LNCAP (cell line): ENCODE measurements around the gene SEMA5B.

ENCODE experiments used
- TF ChIP-seq, protein P1 (sequence below): fragments of 450-650 bp; IDR thresholded peaks from 2 replicates; pipeline ENCODE4 v1.5.1; 2017; ENCODE audit warnings: mild to moderate bottlenecking

Gene SEMA5B

GRCh38 chr3:122988508-122988907 lies 39.1 kb downstream of the SEMA5B start:
- TF ChIP-seq, protein P1, sequence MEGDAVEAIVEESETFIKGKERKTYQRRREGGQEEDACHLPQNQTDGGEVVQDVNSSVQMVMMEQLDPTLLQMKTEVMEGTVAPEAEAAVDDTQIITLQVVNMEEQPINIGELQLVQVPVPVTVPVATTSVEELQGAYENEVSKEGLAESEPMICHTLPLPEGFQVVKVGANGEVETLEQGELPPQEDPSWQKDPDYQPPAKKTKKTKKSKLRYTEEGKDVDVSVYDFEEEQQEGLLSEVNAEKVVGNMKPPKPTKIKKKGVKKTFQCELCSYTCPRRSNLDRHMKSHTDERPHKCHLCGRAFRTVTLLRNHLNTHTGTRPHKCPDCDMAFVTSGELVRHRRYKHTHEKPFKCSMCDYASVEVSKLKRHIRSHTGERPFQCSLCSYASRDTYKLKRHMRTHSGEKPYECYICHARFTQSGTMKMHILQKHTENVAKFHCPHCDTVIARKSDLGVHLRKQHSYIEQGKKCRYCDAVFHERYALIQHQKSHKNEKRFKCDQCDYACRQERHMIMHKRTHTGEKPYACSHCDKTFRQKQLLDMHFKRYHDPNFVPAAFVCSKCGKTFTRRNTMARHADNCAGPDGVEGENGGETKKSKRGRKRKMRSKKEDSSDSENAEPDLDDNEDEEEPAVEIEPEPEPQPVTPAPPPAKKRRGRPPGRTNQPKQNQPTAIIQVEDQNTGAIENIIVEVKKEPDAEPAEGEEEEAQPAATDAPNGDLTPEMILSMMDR: no peak

DNA sequence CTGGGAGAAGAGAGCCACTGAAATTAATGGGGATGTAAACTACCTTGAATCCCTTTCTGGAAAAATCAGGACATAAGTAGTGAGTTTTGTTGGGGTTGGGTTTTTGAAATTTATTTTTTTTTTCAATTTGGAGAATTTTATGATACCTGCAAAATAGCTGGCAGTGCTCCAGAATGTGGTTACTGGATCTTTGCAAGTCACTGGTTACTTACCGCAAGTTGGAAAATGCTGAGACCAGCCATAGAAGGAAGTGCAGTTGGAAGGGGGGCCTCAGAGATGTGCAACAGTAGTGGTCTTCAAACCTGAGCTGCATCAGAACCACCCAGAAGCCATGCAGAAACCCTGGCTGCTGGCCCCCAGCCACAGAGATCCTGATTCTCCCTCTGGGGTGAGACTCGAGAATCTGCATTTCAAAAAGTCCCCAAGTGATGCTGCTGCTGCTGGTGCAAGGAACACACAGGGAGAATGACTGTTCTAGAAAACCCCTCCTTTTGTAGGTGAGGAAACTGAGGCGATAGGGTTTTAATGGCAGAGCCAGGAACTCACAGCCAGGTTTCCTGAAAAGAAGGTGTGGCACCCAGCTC lies 39.7 kb downstream of the SEMA5B start:
- TF ChIP-seq, protein P1: no peak

- TF ChIP-seq, protein P1: no peak
Observed at GRCh38 chr3:122987231-122987630, 40.3 kb downstream of the SEMA5B start.

GRCh38 chr3:122986693-122987179 lies 40.8 kb downstream of the SEMA5B start:
- TF ChIP-seq, protein P1: no peak

DNA sequence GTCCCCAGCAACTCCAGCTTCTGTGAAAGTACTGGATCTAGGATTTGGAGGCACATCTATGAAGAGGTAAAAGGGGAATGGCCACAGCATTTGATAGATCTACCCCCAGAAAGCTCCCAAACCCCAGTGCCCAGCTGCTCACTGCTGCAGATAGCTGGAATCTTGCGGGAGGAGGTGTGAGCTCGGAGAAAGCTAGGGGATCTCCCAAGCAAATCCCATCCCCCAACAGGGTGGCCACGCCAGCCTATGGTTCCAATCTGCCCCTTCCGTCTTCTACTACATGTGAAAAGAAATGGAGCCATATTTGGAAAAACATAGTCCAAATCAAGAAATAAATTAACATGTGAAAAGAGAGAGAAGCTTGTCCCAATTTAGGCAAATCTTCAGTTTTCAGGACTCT lies 42.0 kb downstream of the SEMA5B start:
- TF ChIP-seq, protein P1: no peak

GRCh38 chr3:122984650-122985049 lies 42.9 kb downstream of the SEMA5B start:
- TF ChIP-seq, protein P1: no peak

DNA sequence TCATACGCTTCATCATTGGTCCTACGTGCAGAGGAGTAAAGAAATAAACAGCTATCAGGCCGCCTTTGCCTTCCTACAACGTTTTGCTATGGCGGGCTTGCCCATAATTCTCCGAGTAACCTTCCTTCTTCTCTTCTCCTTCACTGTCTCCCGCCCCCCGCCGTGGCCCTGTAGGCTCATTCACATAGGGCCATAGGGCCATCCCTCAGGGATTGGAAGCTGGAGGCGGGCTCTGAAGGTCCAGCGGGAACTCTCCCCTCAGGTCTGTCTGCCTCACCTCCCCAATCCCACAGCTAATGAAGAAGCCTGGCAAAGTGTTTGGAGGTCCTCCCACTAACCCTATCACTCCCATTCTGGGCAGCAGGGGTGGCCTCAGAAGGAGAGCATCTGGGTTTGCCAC lies 43.6 kb downstream of the SEMA5B start:
- TF ChIP-seq, protein P1: no peak
